Endodermal cell (in vitro differentiated cells): ENCODE data around the gene ARFGEF2. TPM values are rescaled to one million over a fixed set of nuclear protein-coding genes. Genes with fewer than 3 reads are reported as not detected.

Experiments
- DNase-seq: peaks from one replicate; pipeline ENCODE4 v3.0.0-alpha.2; 2017
- H3K27ac ChIP-seq: 2 replicates; pipeline ENCODE4 v1.5.1; 2013; ENCODE audit warnings: mild to moderate bottlenecking, low read depth, low read length, moderate library complexity
- H3K27me3 ChIP-seq: 2 replicates; pipeline ENCODE4 v1.6.1; 2013; ENCODE audit warnings: mild to moderate bottlenecking, low read length, moderate library complexity; ENCODE audit not compliant: insufficient read depth, control insufficient read depth, poor library complexity, severe bottlenecking
- H3K36me3 ChIP-seq: 2 replicates; pipeline ENCODE4 v1.7.0; 2013; ENCODE audit warnings: mild to moderate bottlenecking, low read length, moderate library complexity; ENCODE audit not compliant: control insufficient read depth, insufficient read depth
- H3K4me1 ChIP-seq: one replicate; pipeline ENCODE4 v1.7.0; 2013; ENCODE audit warnings: low read length; ENCODE audit not compliant: control insufficient read depth, insufficient read depth
- H3K4me3 ChIP-seq: 2 replicates; pipeline ENCODE4 v1.5.1; 2013; ENCODE audit warnings: mild to moderate bottlenecking, low read length, moderate library complexity
- H3K9ac ChIP-seq: 2 replicates; pipeline ENCODE4 v1.6.1; 2013; ENCODE audit warnings: mild to moderate bottlenecking, low read length, moderate library complexity; ENCODE audit not compliant: poor library complexity, severe bottlenecking; ENCODE audit errors: extremely low read depth
- H3K9me3 ChIP-seq: 2 replicates; pipeline ENCODE4 v1.6.1; 2013; ENCODE audit warnings: mild to moderate bottlenecking, low read length, moderate library complexity; ENCODE audit not compliant: control insufficient read depth
- H3K27ac Mint-ChIP-seq: 2 replicates; pipeline ENCODE4 v1.8.0; 2020; ENCODE audit warnings: mixed read lengths
- H3K27me3 Mint-ChIP-seq: 2 replicates; pipeline ENCODE4 v1.8.0; 2021; ENCODE audit warnings: mild to moderate bottlenecking, mixed read lengths; ENCODE audit not compliant: insufficient read depth
- H3K36me3 Mint-ChIP-seq: 2 replicates; pipeline ENCODE4 v1.8.0; 2020; ENCODE audit warnings: low read depth, mixed read lengths
- H3K4me1 Mint-ChIP-seq: 2 replicates; pipeline ENCODE4 v1.8.0; 2020; ENCODE audit warnings: mixed read lengths
- H3K4me3 Mint-ChIP-seq: 2 replicates; pipeline ENCODE4 v1.8.0; 2020; ENCODE audit warnings: mild to moderate bottlenecking, moderate library complexity, mixed read lengths
- H3K9me3 Mint-ChIP-seq: 2 replicates; pipeline ENCODE4 v1.8.0; 2020; ENCODE audit warnings: mild to moderate bottlenecking, mixed read lengths
- WGBS, 2 experiments: methylation state at CpG; one replicate each; pipeline versions ENCODE4 v1.1.5 to v1.1.7; 2013; ENCODE audit warnings: missing lambda C conversion rate in 2 of 2, mixed read lengths in 1 of 2; ENCODE audit not compliant: insufficient coverage in 1 of 2, insufficient read length in 1 of 2; 5-methylcytosine and 5-hydroxymethylcytosine counted together
- total RNA-seq, 2 donors: library from RNA; stranded (reverse); fragmentation: NEBNext Ultra II Directional in 1 of 2; extraction: Animal tissue kit (Norgen Biotek cat#: 25700) in 1 of 2; gene quantifications; 2 replicates in 1 of 2; 3 replicates in 1 of 2; pipeline ENCODE4 v1.2.1, GENCODE V29; 2021
- TF ChIP-seq, protein P1 (sequence below): fragments of 200-600 bp; sonication (generic); conservative IDR thresholded peaks from 2 replicates; pipeline ENCODE4 v1.5.0; 2021; ENCODE audit warnings: antibody characterized with exemption, mild to moderate bottlenecking

ARFGEF2 gene
- total RNA-seq, 2 donors from 2014 or later: 23.6 to 29.4 TPM

DNA sequence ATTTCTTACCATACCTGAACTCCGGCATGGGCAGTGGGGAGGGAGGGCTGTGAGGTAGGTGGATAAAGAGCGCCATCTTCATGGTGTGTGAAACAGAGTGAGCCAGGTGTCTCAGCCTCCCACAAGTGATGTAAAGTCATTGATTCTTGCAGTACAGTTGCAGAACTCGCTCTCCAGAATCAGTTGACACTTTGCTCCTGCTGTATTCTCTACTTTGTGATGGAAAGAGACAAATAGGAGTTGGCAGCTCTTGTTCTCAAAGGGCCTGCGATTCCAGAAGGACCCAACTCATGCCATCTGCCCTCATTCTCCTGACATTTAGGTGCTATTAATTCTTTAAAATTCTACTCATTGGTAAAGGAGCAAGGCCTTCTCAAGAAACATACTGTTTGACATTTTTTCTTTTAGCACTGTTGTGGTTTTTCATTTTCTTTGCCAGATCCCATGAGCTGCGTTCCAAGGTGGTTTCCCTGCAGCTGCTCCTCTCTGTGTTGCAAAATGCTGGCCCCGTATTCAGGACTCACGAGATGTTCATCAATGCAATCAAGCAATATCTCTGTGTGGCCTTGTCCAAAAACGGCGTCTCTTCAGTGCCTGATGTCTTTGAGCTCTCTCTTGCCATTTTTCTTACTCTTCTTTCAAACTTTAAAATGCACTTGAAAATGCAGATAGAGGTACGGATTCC is 49.3 kb downstream of the ARFGEF2 start:
- H3K27me3 ChIP-seq: no peaks in the 10 kb centered on the region
- DNase-seq: no peak
- WGBS, 2 experiments: 93 to 95% methylated on average over 7 to 9 of the region's 10 CpGs
- no peaks in the 10 kb centered on the region for H3K27me3 Mint-ChIP-seq
- no peaks in the 10 kb centered on the region for H3K9me3 Mint-ChIP-seq
- H3K27ac ChIP-seq: no peak overlapping the region
- no peak overlapping the region for H3K4me3 ChIP-seq
- no peak overlapping the region for H3K4me3 Mint-ChIP-seq
- TF ChIP-seq, protein P1, sequence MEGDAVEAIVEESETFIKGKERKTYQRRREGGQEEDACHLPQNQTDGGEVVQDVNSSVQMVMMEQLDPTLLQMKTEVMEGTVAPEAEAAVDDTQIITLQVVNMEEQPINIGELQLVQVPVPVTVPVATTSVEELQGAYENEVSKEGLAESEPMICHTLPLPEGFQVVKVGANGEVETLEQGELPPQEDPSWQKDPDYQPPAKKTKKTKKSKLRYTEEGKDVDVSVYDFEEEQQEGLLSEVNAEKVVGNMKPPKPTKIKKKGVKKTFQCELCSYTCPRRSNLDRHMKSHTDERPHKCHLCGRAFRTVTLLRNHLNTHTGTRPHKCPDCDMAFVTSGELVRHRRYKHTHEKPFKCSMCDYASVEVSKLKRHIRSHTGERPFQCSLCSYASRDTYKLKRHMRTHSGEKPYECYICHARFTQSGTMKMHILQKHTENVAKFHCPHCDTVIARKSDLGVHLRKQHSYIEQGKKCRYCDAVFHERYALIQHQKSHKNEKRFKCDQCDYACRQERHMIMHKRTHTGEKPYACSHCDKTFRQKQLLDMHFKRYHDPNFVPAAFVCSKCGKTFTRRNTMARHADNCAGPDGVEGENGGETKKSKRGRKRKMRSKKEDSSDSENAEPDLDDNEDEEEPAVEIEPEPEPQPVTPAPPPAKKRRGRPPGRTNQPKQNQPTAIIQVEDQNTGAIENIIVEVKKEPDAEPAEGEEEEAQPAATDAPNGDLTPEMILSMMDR: no peak
- H3K9ac ChIP-seq: no peak overlapping the region
- H3K4me1 Mint-ChIP-seq: no peaks in the 10 kb centered on the region
- no peak overlapping the region for H3K27ac Mint-ChIP-seq
- peaks cover 68% of the 10 kb centered on the region for H3K36me3 Mint-ChIP-seq
- H3K9me3 ChIP-seq: no peaks in the 10 kb centered on the region
- no peaks in the 10 kb centered on the region for H3K4me1 ChIP-seq
- H3K36me3 ChIP-seq: peaks cover 78% of the 10 kb centered on the region

GRCh38 chr20:48971956-48972355 is 50.4 kb downstream of the ARFGEF2 start:
- no peak overlapping the region for H3K27ac Mint-ChIP-seq
- 97 to 100% methylated on average over 4 of the region's 4 CpGs for WGBS, 2 experiments
- TF ChIP-seq, protein P1: no peak
- no peaks in the 10 kb centered on the region for H3K27me3 ChIP-seq
- no peaks in the 10 kb centered on the region for H3K27me3 Mint-ChIP-seq
- DNase-seq: no peak
- H3K4me3 Mint-ChIP-seq: no peak overlapping the region
- H3K9me3 ChIP-seq: no peaks in the 10 kb centered on the region
- peaks cover 74% of the 10 kb centered on the region for H3K36me3 ChIP-seq
- H3K36me3 Mint-ChIP-seq: peaks cover 73% of the 10 kb centered on the region
- no peak overlapping the region for H3K4me3 ChIP-seq
- no peaks in the 10 kb centered on the region for H3K4me1 ChIP-seq
- no peak overlapping the region for H3K9ac ChIP-seq
- no peak overlapping the region for H3K27ac ChIP-seq
- no peaks in the 10 kb centered on the region for H3K4me1 Mint-ChIP-seq
- no peaks in the 10 kb centered on the region for H3K9me3 Mint-ChIP-seq

- Mint-ChIP-seq H3K4me1 (no peaks in the 10 kb centered on the region), H3K4me3 (no peak overlapping the region), H3K9me3 (no peaks in the 10 kb centered on the region), H3K36me3 (peaks cover 74% of the 10 kb centered on the region), H3K27ac (no peak overlapping the region), H3K27me3 (no peaks in the 10 kb centered on the region)
- DNase-seq: no peak
- Histone ChIP-seq H3K27ac (no peak overlapping the region), H3K4me3 (no peak overlapping the region), H3K4me1 (no peaks in the 10 kb centered on the region), H3K27me3 (no peaks in the 10 kb centered on the region), H3K9me3 (no peaks in the 10 kb centered on the region), H3K36me3 (peaks cover 70% of the 10 kb centered on the region), H3K9ac (no peak overlapping the region)
- WGBS, 2 experiments: 98 to 100% methylated on average over 2 to 3 of the region's 3 CpGs
- TF ChIP-seq, protein P1: no peak
Measured at GRCh38 chr20:48972816-48973215, 51.3 kb downstream of the ARFGEF2 start.
